HEK293 (cell line): ENCODE results near the gene ZDHHC24.

Source experiments
- CTCF ChIA-PET: fragments of 350-600 bp; formaldehyde crosslinking; extraction: SDS; loops from one replicate; lab custom pipeline; 2021; ENCODE audit warnings: antibody characterized with exemption; lab: Yijun Ruan, JAX
- POLR2A ChIA-PET: fragments of 300-600 bp; formaldehyde crosslinking; extraction: SDS; loops from one replicate; lab custom pipeline; 2020; ENCODE audit warnings: antibody characterized with exemption, inconsistent platforms; lab: Yijun Ruan, JAX
- H3K27ac ChIP-seq: fragments of 200-500 bp; sonication (Bioruptor generic); 2 replicates; pipeline ENCODE4 v1.5.1; 2014; ENCODE audit warnings: low read depth, low read length, control low read depth, inconsistent platforms; ENCODE audit errors: extremely low read depth
- H3K36me3 ChIP-seq, 2 experiments: fragments of 200-500 bp in 1 of 2; sonication (Bioruptor generic) in 1 of 2; 1 replicate in 1 of 2; 2 replicates in 1 of 2; pipeline ENCODE4 v1.5.1; 2014 to 2017; ENCODE audit warnings: inconsistent platforms in 2 of 2, low read length in 2 of 2; ENCODE audit not compliant: control insufficient read depth in 2 of 2, insufficient read depth in 1 of 2
- H3K4me1 ChIP-seq: fragments of 200-500 bp; sonication (Bioruptor generic); 2 replicates; pipeline ENCODE4 v1.5.1; 2014; ENCODE audit warnings: mild to moderate bottlenecking, low read length, inconsistent platforms; ENCODE audit not compliant: control insufficient read depth, insufficient read depth
- H3K4me3 ChIP-seq: 2 replicates; pipeline ENCODE4 v1.5.1; 2011; ENCODE audit warnings: low read depth, mild to moderate bottlenecking, control low read depth, low read length, moderate library complexity
- H3K9me3 ChIP-seq: fragments of 200-500 bp; sonication (Bioruptor generic); 2 replicates; pipeline ENCODE4 v1.5.1; 2014; ENCODE audit warnings: low read depth, low read length, inconsistent platforms; ENCODE audit not compliant: control insufficient read depth, insufficient read depth
- FEZF1 ChIP-seq: fragments of 450-650 bp; formaldehyde crosslinking; IDR thresholded peaks from 2 replicates; pipeline ENCODE4 v1.5.1; 2016; ENCODE audit warnings: missing biosample characterization, missing genetic modification characterization
- KLF8 ChIP-seq: fragments of 450-650 bp; formaldehyde crosslinking; IDR thresholded peaks from 2 replicates; pipeline ENCODE4 v1.5.1; 2016; ENCODE audit warnings: missing biosample characterization, missing genetic modification characterization
- REST ChIP-seq: fragments of 450-650 bp; formaldehyde crosslinking; IDR thresholded peaks from 2 replicates; pipeline ENCODE4 v1.5.1; 2016; ENCODE audit warnings: missing biosample characterization, missing genetic modification characterization
- SETDB1 ChIP-seq: IDR thresholded peaks from one replicate; pipeline ENCODE4 v1.6.1; 2017; ENCODE audit warnings: mild to moderate bottlenecking, low read length, moderate library complexity, mixed read lengths; ENCODE audit not compliant: insufficient read length
- SP3 ChIP-seq: fragments of 450-650 bp; formaldehyde crosslinking; IDR thresholded peaks from 2 replicates; pipeline ENCODE4 v1.5.1; 2016; ENCODE audit warnings: missing biosample characterization, missing genetic modification characterization
- TCF7L2 ChIP-seq: IDR thresholded peaks from 2 replicates; pipeline ENCODE4 v1.6.1; 2011; ENCODE audit warnings: low read depth, mild to moderate bottlenecking, inconsistent platforms, low read length, moderate library complexity, borderline replicate concordance
- ZBTB20 ChIP-seq: fragments of 450-650 bp; formaldehyde crosslinking; IDR thresholded peaks from 2 replicates; pipeline ENCODE4 v1.5.1; 2016; ENCODE audit warnings: missing biosample characterization, missing genetic modification characterization
- ZNF133 ChIP-seq: fragments of 450-650 bp; formaldehyde crosslinking; IDR thresholded peaks from 2 replicates; pipeline ENCODE4 v1.5.1; 2016; ENCODE audit warnings: missing biosample characterization, missing genetic modification characterization
- ZNF184 ChIP-seq: fragments of 450-650 bp; IDR thresholded peaks from 2 replicates; pipeline ENCODE4 v1.5.1; 2018; ENCODE audit warnings: missing biosample characterization, mild to moderate bottlenecking, missing genetic modification characterization
- ZNF19 ChIP-seq: fragments of 450-650 bp; formaldehyde crosslinking; IDR thresholded peaks from 2 replicates; pipeline ENCODE4; 2016; ENCODE audit warnings: missing biosample characterization, missing genetic modification characterization, low read depth
- ZNF302 ChIP-seq: fragments of 450-650 bp; formaldehyde crosslinking; IDR thresholded peaks from 2 replicates; pipeline ENCODE4 v1.5.1; 2016; ENCODE audit warnings: missing biosample characterization, missing genetic modification characterization, low read depth
- ZNF426 ChIP-seq: fragments of 450-650 bp; formaldehyde crosslinking; IDR thresholded peaks from 2 replicates; pipeline ENCODE4 v1.5.1; 2017; ENCODE audit warnings: missing biosample characterization, missing genetic modification characterization, mild to moderate bottlenecking, inconsistent platforms, moderate library complexity
- ZNF518A ChIP-seq: fragments of 450-650 bp; formaldehyde crosslinking; conservative IDR thresholded peaks from 2 replicates; pipeline ENCODE4 v1.5.1; 2016; ENCODE audit warnings: low read depth, missing biosample characterization, missing genetic modification characterization
- ZNF529 ChIP-seq: fragments of 450-650 bp; formaldehyde crosslinking; IDR thresholded peaks from 2 replicates; pipeline ENCODE4 v1.5.1; 2017; ENCODE audit warnings: missing genetic modification characterization, missing biosample characterization; ENCODE audit not compliant: insufficient replicate concordance
- ZNF560 ChIP-seq: fragments of 450-650 bp; formaldehyde crosslinking; IDR thresholded peaks from 2 replicates; pipeline ENCODE4 v1.5.1; 2017; ENCODE audit warnings: missing biosample characterization, missing genetic modification characterization, borderline replicate concordance
- ZNF660 ChIP-seq: fragments of 450-650 bp; IDR thresholded peaks from 2 replicates; pipeline ENCODE4 v1.5.1; 2018; ENCODE audit warnings: missing biosample characterization, mild to moderate bottlenecking, missing genetic modification characterization
- ZNF677 ChIP-seq: fragments of 450-650 bp; IDR thresholded peaks from 2 replicates; pipeline ENCODE4 v1.5.0; 2018; ENCODE audit warnings: missing biosample characterization, mild to moderate bottlenecking, missing genetic modification characterization, moderate library complexity
- ZNF747 ChIP-seq: fragments of 450-650 bp; formaldehyde crosslinking; IDR thresholded peaks from 2 replicates; pipeline ENCODE4 v1.5.1; 2016; ENCODE audit warnings: missing biosample characterization, missing genetic modification characterization
- ZNF76 ChIP-seq: fragments of 450-650 bp; formaldehyde crosslinking; IDR thresholded peaks from 2 replicates; pipeline ENCODE4; 2016; ENCODE audit warnings: low read depth, missing biosample characterization, missing genetic modification characterization, borderline replicate concordance
- ZXDB ChIP-seq: fragments of 450-650 bp; formaldehyde crosslinking; IDR thresholded peaks from 2 replicates; pipeline ENCODE4 v1.5.1; 2016; ENCODE audit warnings: missing biosample characterization, missing genetic modification characterization

The ZDHHC24 gene

DNA sequence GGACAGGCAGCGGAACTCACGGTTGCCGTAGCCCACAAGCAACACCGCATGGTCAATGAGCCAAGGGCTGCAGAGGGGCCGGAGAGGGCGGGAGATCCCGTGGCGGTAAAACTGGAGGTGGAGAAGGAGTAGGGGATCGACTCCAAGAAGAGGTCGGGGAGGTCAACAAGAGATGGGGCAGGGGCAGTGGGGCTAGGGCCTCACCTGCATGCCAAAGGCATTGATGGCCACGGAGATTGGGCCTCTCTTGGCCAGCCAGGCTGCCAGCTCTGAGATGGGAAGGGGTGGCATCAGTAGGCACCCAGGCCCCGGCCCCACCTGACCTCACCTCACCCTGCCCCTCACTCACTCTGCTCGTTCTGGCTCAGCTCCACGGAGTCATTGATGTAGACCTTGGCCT lies 18.7 kb upstream of the ZDHHC24 start:
- Histone ChIP-seq H3K4me3 (no peak overlapping the region), H3K27ac (no peak overlapping the region), H3K4me1 (no peaks in the 10 kb centered on the region), H3K36me3 (no peaks in the 10 kb centered on the region)
- CTCF ChIA-PET: no interaction called here
- TF ChIP-seq ZNF426 (tag by site-specific recombination) (no peak), ZNF560 (tag by site-specific recombination) (no peak), ZNF747 (tag by site-specific recombination) (no peak), ZNF133 (tag by site-specific recombination) (no peak), ZNF302 (tag by site-specific recombination) (no peak), ZBTB20 (tag by site-specific recombination) (no peak), ZXDB (tag by site-specific recombination) (no peak), REST (tag by site-specific recombination) (no peak), SETDB1 (no peak), ZNF677 (no peak), ZNF518A (no peak), TCF7L2 (no peak), ZNF660 (no peak), ZNF184 (tag by site-specific recombination) (no peak), KLF8 (tag by site-specific recombination) (no peak), FEZF1 (tag by site-specific recombination) (no peak), ZNF76 (tag by site-specific recombination) (no peak), ZNF529 (tag by site-specific recombination) (no peak), ZNF19 (tag by site-specific recombination) (no peak), SP3 (tag by site-specific recombination) (no peak)
- TF ChIP-seq, all 188 proteins: peak for 0
- no peaks in the 10 kb centered on the region for H3K9me3 ChIP-seq
- POLR2A ChIA-PET: no interaction called here
